H9 (cell line): Measurements from ENCODE around the gene KLKB1. TPM values are rescaled to one million over a fixed set of nuclear protein-coding genes. Genes with fewer than 3 reads are reported as not detected.

Experiments
- DNase-seq: peaks from one replicate; pipeline ENCODE4 v3.0.0-alpha.2; 2017
- H2AFZ ChIP-seq: one replicate; pipeline ENCODE4 v1.6.1; 2013; ENCODE audit warnings: mild to moderate bottlenecking, low read length, control low read depth, moderate library complexity
- H2AK5ac ChIP-seq: 2 replicates; pipeline ENCODE4 v1.6.1; 2013; ENCODE audit warnings: low read length, control low read depth, mixed read lengths; ENCODE audit not compliant: insufficient read length
- H2BK120ac ChIP-seq: one replicate; pipeline ENCODE4 v1.6.1; 2013; ENCODE audit warnings: low read depth, mild to moderate bottlenecking, low read length, control low read depth, inconsistent platforms; ENCODE audit not compliant: poor library complexity, severe bottlenecking
- H2BK12ac ChIP-seq: 2 replicates; pipeline ENCODE4 v1.6.1; 2013; ENCODE audit warnings: low read length, control low read depth, mixed read lengths, low read depth; ENCODE audit not compliant: insufficient read length
- H2BK15ac ChIP-seq: 2 replicates; pipeline ENCODE4 v1.6.1; 2013; ENCODE audit warnings: low read depth, low read length, control low read depth
- H2BK20ac ChIP-seq: one replicate; pipeline ENCODE4 v1.6.1; 2013; ENCODE audit warnings: low read depth, mild to moderate bottlenecking, low read length, control low read depth, inconsistent platforms; ENCODE audit not compliant: poor library complexity, severe bottlenecking
- H2BK5ac ChIP-seq: 2 replicates; pipeline ENCODE4 v1.6.1; 2013; ENCODE audit warnings: low read length, control low read depth, mixed read lengths; ENCODE audit not compliant: insufficient read length
- H3K14ac ChIP-seq: 2 replicates; pipeline ENCODE4 v1.6.1; 2013; ENCODE audit warnings: low read length, control low read depth; ENCODE audit not compliant: insufficient read depth
- H3K18ac ChIP-seq: 2 replicates; pipeline ENCODE4 v1.6.1; 2013; ENCODE audit warnings: low read depth, mild to moderate bottlenecking, mixed read lengths, low read length, control low read depth; ENCODE audit not compliant: insufficient read length
- H3K23ac ChIP-seq: 2 replicates; pipeline ENCODE4 v1.6.1; 2013; ENCODE audit warnings: low read length, control low read depth, mixed read lengths, low read depth; ENCODE audit not compliant: insufficient read length
- H3K23me2 ChIP-seq: 2 replicates; pipeline ENCODE4 v1.6.1; 2013; ENCODE audit warnings: low read depth, mild to moderate bottlenecking, mixed read lengths, low read length, control low read depth; ENCODE audit not compliant: insufficient read length, poor library complexity, severe bottlenecking
- H3K27ac ChIP-seq: 2 replicates; pipeline ENCODE4 v1.5.1; 2013; ENCODE audit warnings: low read length, control low read depth, mixed read lengths, low read depth; ENCODE audit not compliant: insufficient read length
- H3K27me3 ChIP-seq: 2 replicates; pipeline ENCODE4 v1.6.1; 2013; ENCODE audit warnings: low read length, control low read depth, inconsistent platforms; ENCODE audit not compliant: insufficient read depth
- H3K4ac ChIP-seq: 2 replicates; pipeline ENCODE4 v1.6.1; 2013; ENCODE audit warnings: low read depth, mild to moderate bottlenecking, control low read depth, inconsistent platforms, low read length, moderate library complexity
- H3K4me1 ChIP-seq: 2 replicates; pipeline ENCODE4 v1.6.1; 2013; ENCODE audit warnings: low read length, control low read depth, inconsistent platforms; ENCODE audit not compliant: insufficient read depth
- H3K4me2 ChIP-seq: 2 replicates; pipeline ENCODE4 v1.6.1; 2013; ENCODE audit warnings: low read length, control low read depth, mixed read lengths; ENCODE audit not compliant: insufficient read length, insufficient read depth
- H3K56ac ChIP-seq: 2 replicates; pipeline ENCODE4 v1.6.1; 2013; ENCODE audit warnings: low read depth, mild to moderate bottlenecking, mixed read lengths, low read length, control low read depth; ENCODE audit not compliant: insufficient read length
- H3K79me1 ChIP-seq: 2 replicates; pipeline ENCODE4 v1.6.1; 2013; ENCODE audit warnings: low read depth, mild to moderate bottlenecking, moderate library complexity, low read length, control low read depth, inconsistent platforms; ENCODE audit not compliant: insufficient read depth, poor library complexity, severe bottlenecking
- H3K79me2 ChIP-seq: 2 replicates; pipeline ENCODE4 v1.6.1; 2013; ENCODE audit warnings: low read length, control low read depth, inconsistent platforms; ENCODE audit not compliant: insufficient read depth
- H3K9ac ChIP-seq: 2 replicates; pipeline ENCODE4 v1.6.1; 2013; ENCODE audit warnings: low read length, control low read depth, mixed read lengths; ENCODE audit not compliant: insufficient read length; ENCODE audit errors: extremely low read depth
- H3K9me3 ChIP-seq: one replicate; pipeline ENCODE4 v1.6.1; 2013; ENCODE audit warnings: low read depth, low read length, inconsistent platforms; ENCODE audit not compliant: control insufficient read depth
- H3T11ph ChIP-seq: one replicate; pipeline ENCODE4 v1.6.1; 2013; ENCODE audit warnings: mild to moderate bottlenecking, low read length, control low read depth, inconsistent platforms
- H4K20me1 ChIP-seq: one replicate; pipeline ENCODE4 v1.6.1; 2013; ENCODE audit not compliant: control insufficient read depth, insufficient read length, insufficient read depth
- H4K5ac ChIP-seq: 2 replicates; pipeline ENCODE4 v1.6.1; 2013; ENCODE audit warnings: low read depth, mild to moderate bottlenecking, mixed read lengths, low read length, control low read depth; ENCODE audit not compliant: insufficient read length
- H4K8ac ChIP-seq: replicated peaks from 2 replicates; pipeline ENCODE4 v1.6.1; 2013; ENCODE audit warnings: low read length, control low read depth, mixed read lengths, low read depth; ENCODE audit not compliant: insufficient read length
- H4K91ac ChIP-seq: 2 replicates; pipeline ENCODE4 v1.6.1; 2013; ENCODE audit warnings: low read depth, mild to moderate bottlenecking, moderate library complexity, mixed read lengths, low read length, control low read depth; ENCODE audit not compliant: insufficient read length
- H3K27ac Mint-ChIP-seq, 3 experiments: 2 replicates in 2 of 3; 3 replicates in 1 of 3; pipeline ENCODE4 v1.8.0; 2020 to 2021; ENCODE audit warnings: mixed read lengths in 3 of 3, mild to moderate bottlenecking in 1 of 3, moderate library complexity in 1 of 3
- H3K27me3 Mint-ChIP-seq: 2 replicates; pipeline ENCODE4 v1.8.0; 2021; ENCODE audit warnings: low read depth, mild to moderate bottlenecking, moderate library complexity, mixed read lengths
- H3K36me3 Mint-ChIP-seq, 3 experiments: 2 replicates in 2 of 3; 3 replicates in 1 of 3; pipeline ENCODE4 v1.8.0; 2020 to 2021; ENCODE audit warnings: low read depth in 3 of 3, mixed read lengths in 3 of 3; ENCODE audit not compliant: insufficient read depth in 1 of 3
- H3K4me1 Mint-ChIP-seq, 2 experiments: 2 replicates each; pipeline ENCODE4 v1.8.0; 2020; ENCODE audit warnings: mixed read lengths in 2 of 2
- H3K4me3 Mint-ChIP-seq, 2 experiments: 2 replicates in 1 of 2; 3 replicates in 1 of 2; pipeline ENCODE4 v1.8.0; 2020 to 2021; ENCODE audit warnings: mild to moderate bottlenecking in 2 of 2, mixed read lengths in 2 of 2, moderate library complexity in 1 of 2
- H3K9me3 Mint-ChIP-seq, 2 experiments: 2 replicates in 1 of 2; 3 replicates in 1 of 2; pipeline ENCODE4 v1.8.0; 2020; ENCODE audit warnings: mild to moderate bottlenecking in 2 of 2, mixed read lengths in 2 of 2, moderate library complexity in 1 of 2
- WGBS: extraction: QIAGEN DNeasy Blood & Tissue Kit; methylation state at CpG from one replicate; pipeline ENCODE4 v1.1.7; 2013; ENCODE audit warnings: missing lambda C conversion rate, low lambda C conversion rate, mixed read lengths; ENCODE audit not compliant: insufficient read length; ENCODE audit errors: extremely low coverage; 5-methylcytosine and 5-hydroxymethylcytosine counted together
- total RNA-seq: library from RNA; stranded (reverse); gene quantifications from 2 replicates; pipeline ENCODE4 v1.2.1, GENCODE V29; 2021
- TF ChIP-seq, protein P1 (sequence below): fragments of 200-600 bp; sonication (generic); conservative IDR thresholded peaks from 3 replicates; pipeline ENCODE4 v1.8.0; 2021; ENCODE audit warnings: antibody characterized with exemption, mild to moderate bottlenecking

KLKB1 gene
- total RNA-seq, 1 experiment from 2014 or later = 21.8 TPM

GRCh38 chr4:186190581-186191199 lies 36.6 kb upstream of the KLKB1 start:
- Histone ChIP-seq H3K9me3 (no peaks in the 10 kb centered on the region), H2BK20ac (no peak overlapping the region), H3K27ac (no peak overlapping the region), H2BK5ac (no peak overlapping the region), H3K23me2 (peaks cover 12% of the 10 kb centered on the region), H3K79me2 (no peaks in the 10 kb centered on the region), H2BK12ac (no peak overlapping the region), H3K14ac (peak overlapping the region; percentile 93), H4K20me1 (no peaks in the 10 kb centered on the region), H2BK15ac (peak overlapping the region; percentile 26; the same call in 1 of the 2 replicates), H2AK5ac (no peak overlapping the region), H3K79me1 (no peaks in the 10 kb centered on the region), H4K8ac (no peak overlapping the region), H3K27me3 (no peaks in the 10 kb centered on the region), H3T11ph (no peak overlapping the region), H3K4me2 (peak overlapping the region; percentile 90), H3K9ac (peak overlapping the region; percentile 66), H3K18ac (peak overlapping the region; percentile 82), H4K91ac (no peak overlapping the region), H3K23ac (no peak overlapping the region), H3K4me1 (0 out of 2 replicates have a peak, but pooled peaks cover 5% of the 10 kb centered on the region), H3K4ac (peak overlapping the region; percentile 39; the same call in 1 of the 2 replicates), H2BK120ac (no peak overlapping the region), H3K56ac (no peak overlapping the region), H2AFZ (no peak overlapping the region), H4K5ac (no peak overlapping the region)
- Mint-ChIP-seq H3K36me3 (peaks cover 0 to 4% (median 3%) of the 10 kb centered on the region in 3 experiments; a peak in 3 of 7 replicates), H3K4me1 (peaks cover 30 to 33% of the 10 kb centered on the region in 2 experiments), H3K4me3 (peak overlapping the region; percentile 80 to 85), H3K27ac (peak overlapping the region; percentile 63 to 75 (median 67); a peak in 5 of 7 replicates), H3K27me3 (peaks cover 2% of the 10 kb centered on the region), H3K9me3 (no peaks in the 10 kb centered on the region; a peak in 1 of 5 replicates)
- TF ChIP-seq, protein P1, sequence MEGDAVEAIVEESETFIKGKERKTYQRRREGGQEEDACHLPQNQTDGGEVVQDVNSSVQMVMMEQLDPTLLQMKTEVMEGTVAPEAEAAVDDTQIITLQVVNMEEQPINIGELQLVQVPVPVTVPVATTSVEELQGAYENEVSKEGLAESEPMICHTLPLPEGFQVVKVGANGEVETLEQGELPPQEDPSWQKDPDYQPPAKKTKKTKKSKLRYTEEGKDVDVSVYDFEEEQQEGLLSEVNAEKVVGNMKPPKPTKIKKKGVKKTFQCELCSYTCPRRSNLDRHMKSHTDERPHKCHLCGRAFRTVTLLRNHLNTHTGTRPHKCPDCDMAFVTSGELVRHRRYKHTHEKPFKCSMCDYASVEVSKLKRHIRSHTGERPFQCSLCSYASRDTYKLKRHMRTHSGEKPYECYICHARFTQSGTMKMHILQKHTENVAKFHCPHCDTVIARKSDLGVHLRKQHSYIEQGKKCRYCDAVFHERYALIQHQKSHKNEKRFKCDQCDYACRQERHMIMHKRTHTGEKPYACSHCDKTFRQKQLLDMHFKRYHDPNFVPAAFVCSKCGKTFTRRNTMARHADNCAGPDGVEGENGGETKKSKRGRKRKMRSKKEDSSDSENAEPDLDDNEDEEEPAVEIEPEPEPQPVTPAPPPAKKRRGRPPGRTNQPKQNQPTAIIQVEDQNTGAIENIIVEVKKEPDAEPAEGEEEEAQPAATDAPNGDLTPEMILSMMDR = peak; percentile 35; the same call in 1 of the 3 replicates
- no CpG with 5 or more reads among the region's 34 CpGs for WGBS
- DNase-seq = peak; percentile 50
